GM23338 (cell line): Measurements from ENCODE around the gene GNAT2. TPM values are rescaled to one million over a fixed set of nuclear protein-coding genes. Genes with fewer than 3 reads are reported as not detected.

ENCODE experiments used
- ATAC-seq: fragments of 200-7000 bp; cut with Tn5 transposase; 3 replicates; pipeline ENCODE4 v1.9.1; 2020
- DNase-seq: peaks from one replicate; pipeline ENCODE4 v3.0.0-alpha.2; 2015; ENCODE audit warnings: low spot score
- H2AFZ ChIP-seq: fragments of 200-600 bp; sonication (generic); 2 replicates; pipeline ENCODE4 v1.8.0; 2016; ENCODE audit warnings: antibody characterized with exemption, mild to moderate bottlenecking, moderate library complexity
- H3F3A ChIP-seq: fragments of 200-600 bp; sonication (generic); replicated peaks from 2 replicates; pipeline ENCODE4 v1.8.0; 2017; ENCODE audit warnings: antibody characterized with exemption, mixed run types, low read depth
- H3K27ac ChIP-seq: fragments of 200-600 bp; sonication (generic); 2 replicates; pipeline ENCODE4 v1.6.1; 2016; ENCODE audit warnings: low read depth
- H3K27me3 ChIP-seq: fragments of 200-600 bp; sonication (generic); 2 replicates; pipeline ENCODE4 v1.8.0; 2016; ENCODE audit warnings: mild to moderate bottlenecking, mixed run types, moderate library complexity; ENCODE audit not compliant: insufficient read depth
- H3K36me3 ChIP-seq: fragments of 200-600 bp; sonication (generic); 2 replicates; pipeline ENCODE4 v1.8.0; 2016; ENCODE audit warnings: mild to moderate bottlenecking; ENCODE audit not compliant: insufficient read depth
- H3K4me1 ChIP-seq: fragments of 200-600 bp; sonication (generic); 2 replicates; pipeline ENCODE4 v1.8.0; 2016; ENCODE audit warnings: mild to moderate bottlenecking, moderate library complexity; ENCODE audit not compliant: insufficient read depth
- H3K4me2 ChIP-seq: fragments of 200-600 bp; sonication (generic); 2 replicates; pipeline ENCODE4 v1.7.1; 2017; ENCODE audit warnings: mixed run types
- H3K4me3 ChIP-seq: fragments of 200-600 bp; sonication (generic); 2 replicates; pipeline ENCODE4 v1.6.1; 2016; ENCODE audit warnings: mixed run types
- H3K79me2 ChIP-seq: fragments of 200-600 bp; sonication (generic); replicated peaks from 2 replicates; pipeline ENCODE4 v1.8.0; 2017; ENCODE audit warnings: mild to moderate bottlenecking; ENCODE audit not compliant: insufficient read depth
- H3K9me2 ChIP-seq: fragments of 200-600 bp; sonication (generic); 2 replicates; pipeline ENCODE4 v1.8.0; 2017; ENCODE audit not compliant: insufficient read depth
- H4K20me1 ChIP-seq: fragments of 200-600 bp; sonication (generic); replicated peaks from 2 replicates; pipeline ENCODE4 v1.8.0; 2017; ENCODE audit warnings: mild to moderate bottlenecking; ENCODE audit not compliant: insufficient read depth
- H3K27ac Mint-ChIP-seq: 2 replicates; pipeline ENCODE4 v1.8.0; 2020; ENCODE audit warnings: inconsistent platforms, mild to moderate bottlenecking, moderate library complexity, mixed read lengths
- H3K27me3 Mint-ChIP-seq: 3 replicates; pipeline ENCODE4 v1.8.0; 2022; ENCODE audit warnings: low read depth, mild to moderate bottlenecking, moderate library complexity, mixed read lengths, inconsistent platforms; ENCODE audit not compliant: insufficient read depth, poor library complexity
- H3K36me3 Mint-ChIP-seq: 3 replicates; pipeline ENCODE4 v1.8.0; 2021; ENCODE audit warnings: low read depth, mild to moderate bottlenecking, inconsistent platforms, moderate library complexity, mixed read lengths
- H3K4me1 Mint-ChIP-seq: 3 replicates; pipeline ENCODE4 v1.8.0; 2020; ENCODE audit warnings: mild to moderate bottlenecking, inconsistent platforms, mixed read lengths
- H3K4me3 Mint-ChIP-seq: 3 replicates; pipeline ENCODE4 v1.8.0; 2021; ENCODE audit warnings: moderate library complexity, mild to moderate bottlenecking, inconsistent platforms, mixed read lengths
- H3K9me3 Mint-ChIP-seq: 3 replicates; pipeline ENCODE4 v1.8.0; 2020; ENCODE audit warnings: moderate library complexity, mild to moderate bottlenecking, inconsistent platforms, mixed read lengths
- CREB1 ChIP-seq: fragments of 250-450 bp; sonication (Bioruptor Pico); IDR thresholded peaks from 2 replicates; pipeline ENCODE4 v1.5.0; 2020; ENCODE audit warnings: low read depth, mild to moderate bottlenecking, moderate library complexity
- ETS1 ChIP-seq: IDR thresholded peaks from 2 replicates; pipeline ENCODE4 v1.6.1; 2016; ENCODE audit warnings: antibody characterized with exemption
- EZH2 ChIP-seq: fragments of 200-600 bp; sonication (generic); IDR thresholded peaks from one replicate; pipeline ENCODE4 v1.8.0; 2017; ENCODE audit warnings: antibody characterized with exemption, mild to moderate bottlenecking, low read depth; ENCODE audit not compliant: unreplicated experiment
- EZH2phosphoT487 ChIP-seq: fragments of 200-600 bp; sonication (generic); IDR thresholded peaks from one replicate; pipeline ENCODE4 v1.8.1; 2018; ENCODE audit warnings: antibody characterized with exemption; ENCODE audit not compliant: unreplicated experiment
- JUNB ChIP-seq: IDR thresholded peaks from one replicate; pipeline ENCODE4 v1.6.1; 2016; ENCODE audit warnings: antibody characterized with exemption; ENCODE audit not compliant: unreplicated experiment
- NANOG ChIP-seq: IDR thresholded peaks from 2 replicates; pipeline ENCODE4 v1.6.1; 2016; ENCODE audit warnings: antibody characterized with exemption, borderline replicate concordance
- POLR2AphosphoS5 ChIP-seq: IDR thresholded peaks from 2 replicates; pipeline ENCODE4 v1.6.1; 2016; ENCODE audit warnings: antibody characterized with exemption, low read depth
- REST ChIP-seq: IDR thresholded peaks from one replicate; pipeline ENCODE4 v1.6.1; 2018; ENCODE audit warnings: antibody characterized with exemption; ENCODE audit not compliant: unreplicated experiment
- STAT1 ChIP-seq: IDR thresholded peaks from one replicate; pipeline ENCODE4 v1.6.1; 2016; ENCODE audit warnings: antibody characterized with exemption; ENCODE audit not compliant: unreplicated experiment
- ZNF114 ChIP-seq: fragments of 250-450 bp; sonication (Bioruptor Pico); IDR thresholded peaks from 2 replicates; pipeline ENCODE4 v1.5.0; 2020; ENCODE audit warnings: mild to moderate bottlenecking, moderate library complexity
- ZNF331 ChIP-seq: fragments of 250-450 bp; sonication (Bioruptor Pico); IDR thresholded peaks from 2 replicates; pipeline ENCODE4 v1.5.0; 2020; ENCODE audit warnings: low read depth, mild to moderate bottlenecking, moderate library complexity
- polyA plus RNA-seq: library from polyadenylated mRNA; unstranded; fragments of >200 nt; fragmentation: Nextera tagmentation; extraction: Ambion mirVana; gene quantifications from 2 replicates; pipeline ENCODE4 v1.2.1, GENCODE V29; 2016
- total RNA-seq: library from RNA; depleted of rRNA; stranded (reverse); fragments of >200 nt; shearing (Covaris generic); gene quantifications from 2 replicates; pipeline ENCODE4 v1.2.3, GENCODE V29; 2014
- TF ChIP-seq, protein P1 (sequence below): fragments of 250-450 bp; sonication (Bioruptor Pico); IDR thresholded peaks from 2 replicates; pipeline ENCODE4 v1.5.0; 2020; ENCODE audit warnings: mild to moderate bottlenecking, moderate library complexity
- TF ChIP-seq, protein P2 (sequence below), 2 experiments: fragments of 200-600 bp in 1 of 2; sonication (generic) in 1 of 2; conservative IDR thresholded peaks; 2 replicates each; pipeline versions ENCODE4 v1.5.1 to v1.6.1; 2016 to 2017; ENCODE audit warnings: antibody characterized with exemption in 2 of 2, low read depth in 2 of 2, mild to moderate bottlenecking in 2 of 2, moderate library complexity in 1 of 2

GNAT2 gene
- total and polyA plus RNA-seq, 2 experiments from 2014 or later, result 0.21 TPM; not detected in 1

GRCh38 chr1:109658533-109659042 is 39.2 kb upstream of the GNAT2 start:
- no peaks in the 10 kb centered on the region for H3K36me3 ChIP-seq
- DNase-seq (no peak), ATAC-seq (no peak)
- H3K4me2 ChIP-seq, result no peak overlapping the region
- no peak for TF ChIP-seq POLR2AphosphoS5
- TF ChIP-seq STAT1, result no peak
- TF ChIP-seq ZNF114, result no peak
- TF ChIP-seq ZNF331, result no peak
- no peak for TF ChIP-seq REST
- no peak for TF ChIP-seq EZH2
- no peak for TF ChIP-seq JUNB
- TF ChIP-seq, protein P1, sequence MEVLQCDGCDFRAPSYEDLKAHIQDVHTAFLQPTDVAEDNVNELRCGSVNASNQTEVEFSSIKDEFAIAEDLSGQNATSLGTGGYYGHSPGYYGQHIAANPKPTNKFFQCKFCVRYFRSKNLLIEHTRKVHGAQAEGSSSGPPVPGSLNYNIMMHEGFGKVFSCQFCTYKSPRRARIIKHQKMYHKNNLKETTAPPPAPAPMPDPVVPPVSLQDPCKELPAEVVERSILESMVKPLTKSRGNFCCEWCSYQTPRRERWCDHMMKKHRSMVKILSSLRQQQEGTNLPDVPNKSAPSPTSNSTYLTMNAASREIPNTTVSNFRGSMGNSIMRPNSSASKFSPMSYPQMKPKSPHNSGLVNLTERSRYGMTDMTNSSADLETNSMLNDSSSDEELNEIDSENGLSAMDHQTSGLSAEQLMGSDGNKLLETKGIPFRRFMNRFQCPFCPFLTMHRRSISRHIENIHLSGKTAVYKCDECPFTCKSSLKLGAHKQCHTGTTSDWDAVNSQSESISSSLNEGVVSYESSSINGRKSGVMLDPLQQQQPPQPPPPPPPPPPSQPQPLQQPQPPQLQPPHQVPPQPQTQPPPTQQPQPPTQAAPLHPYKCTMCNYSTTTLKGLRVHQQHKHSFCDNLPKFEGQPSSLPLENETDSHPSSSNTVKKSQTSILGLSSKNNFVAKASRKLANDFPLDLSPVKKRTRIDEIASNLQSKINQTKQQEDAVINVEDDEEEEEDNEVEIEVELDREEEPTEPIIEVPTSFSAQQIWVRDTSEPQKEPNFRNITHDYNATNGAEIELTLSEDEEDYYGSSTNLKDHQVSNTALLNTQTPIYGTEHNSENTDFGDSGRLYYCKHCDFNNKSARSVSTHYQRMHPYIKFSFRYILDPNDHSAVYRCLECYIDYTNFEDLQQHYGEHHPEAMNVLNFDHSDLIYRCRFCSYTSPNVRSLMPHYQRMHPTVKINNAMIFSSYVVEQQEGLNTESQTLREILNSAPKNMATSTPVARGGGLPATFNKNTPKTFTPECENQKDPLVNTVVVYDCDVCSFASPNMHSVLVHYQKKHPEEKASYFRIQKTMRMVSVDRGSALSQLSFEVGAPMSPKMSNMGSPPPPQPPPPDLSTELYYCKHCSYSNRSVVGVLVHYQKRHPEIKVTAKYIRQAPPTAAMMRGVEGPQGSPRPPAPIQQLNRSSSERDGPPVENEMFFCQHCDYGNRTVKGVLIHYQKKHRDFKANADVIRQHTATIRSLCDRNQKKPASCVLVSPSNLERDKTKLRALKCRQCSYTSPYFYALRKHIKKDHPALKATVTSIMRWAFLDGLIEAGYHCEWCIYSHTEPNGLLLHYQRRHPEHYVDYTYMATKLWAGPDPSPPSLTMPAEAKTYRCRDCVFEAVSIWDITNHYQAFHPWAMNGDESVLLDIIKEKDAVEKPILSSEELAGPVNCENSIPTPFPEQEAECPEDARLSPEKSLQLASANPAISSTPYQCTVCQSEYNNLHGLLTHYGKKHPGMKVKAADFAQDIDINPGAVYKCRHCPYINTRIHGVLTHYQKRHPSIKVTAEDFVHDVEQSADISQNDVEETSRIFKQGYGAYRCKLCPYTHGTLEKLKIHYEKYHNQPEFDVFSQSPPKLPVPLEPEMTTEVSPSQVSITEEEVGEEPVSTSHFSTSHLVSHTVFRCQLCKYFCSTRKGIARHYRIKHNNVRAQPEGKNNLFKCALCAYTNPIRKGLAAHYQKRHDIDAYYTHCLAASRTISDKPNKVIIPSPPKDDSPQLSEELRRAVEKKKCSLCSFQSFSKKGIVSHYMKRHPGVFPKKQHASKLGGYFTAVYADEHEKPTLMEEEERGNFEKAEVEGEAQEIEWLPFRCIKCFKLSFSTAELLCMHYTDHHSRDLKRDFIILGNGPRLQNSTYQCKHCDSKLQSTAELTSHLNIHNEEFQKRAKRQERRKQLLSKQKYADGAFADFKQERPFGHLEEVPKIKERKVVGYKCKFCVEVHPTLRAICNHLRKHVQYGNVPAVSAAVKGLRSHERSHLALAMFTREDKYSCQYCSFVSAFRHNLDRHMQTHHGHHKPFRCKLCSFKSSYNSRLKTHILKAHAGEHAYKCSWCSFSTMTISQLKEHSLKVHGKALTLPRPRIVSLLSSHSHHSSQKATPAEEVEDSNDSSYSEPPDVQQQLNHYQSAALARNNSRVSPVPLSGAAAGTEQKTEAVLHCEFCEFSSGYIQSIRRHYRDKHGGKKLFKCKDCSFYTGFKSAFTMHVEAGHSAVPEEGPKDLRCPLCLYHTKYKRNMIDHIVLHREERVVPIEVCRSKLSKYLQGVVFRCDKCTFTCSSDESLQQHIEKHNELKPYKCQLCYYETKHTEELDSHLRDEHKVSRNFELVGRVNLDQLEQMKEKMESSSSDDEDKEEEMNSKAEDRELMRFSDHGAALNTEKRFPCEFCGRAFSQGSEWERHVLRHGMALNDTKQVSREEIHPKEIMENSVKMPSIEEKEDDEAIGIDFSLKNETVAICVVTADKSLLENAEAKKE (CRISPR knock-in tag), result no peak
- TF ChIP-seq, protein P2, sequence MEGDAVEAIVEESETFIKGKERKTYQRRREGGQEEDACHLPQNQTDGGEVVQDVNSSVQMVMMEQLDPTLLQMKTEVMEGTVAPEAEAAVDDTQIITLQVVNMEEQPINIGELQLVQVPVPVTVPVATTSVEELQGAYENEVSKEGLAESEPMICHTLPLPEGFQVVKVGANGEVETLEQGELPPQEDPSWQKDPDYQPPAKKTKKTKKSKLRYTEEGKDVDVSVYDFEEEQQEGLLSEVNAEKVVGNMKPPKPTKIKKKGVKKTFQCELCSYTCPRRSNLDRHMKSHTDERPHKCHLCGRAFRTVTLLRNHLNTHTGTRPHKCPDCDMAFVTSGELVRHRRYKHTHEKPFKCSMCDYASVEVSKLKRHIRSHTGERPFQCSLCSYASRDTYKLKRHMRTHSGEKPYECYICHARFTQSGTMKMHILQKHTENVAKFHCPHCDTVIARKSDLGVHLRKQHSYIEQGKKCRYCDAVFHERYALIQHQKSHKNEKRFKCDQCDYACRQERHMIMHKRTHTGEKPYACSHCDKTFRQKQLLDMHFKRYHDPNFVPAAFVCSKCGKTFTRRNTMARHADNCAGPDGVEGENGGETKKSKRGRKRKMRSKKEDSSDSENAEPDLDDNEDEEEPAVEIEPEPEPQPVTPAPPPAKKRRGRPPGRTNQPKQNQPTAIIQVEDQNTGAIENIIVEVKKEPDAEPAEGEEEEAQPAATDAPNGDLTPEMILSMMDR (conservative IDR thresholded peaks at IDR 0.05; ENCODE audit: low read depth in 2 of 2), result no peak
- no peak for TF ChIP-seq NANOG
- TF ChIP-seq EZH2phosphoT487, result no peak
- TF ChIP-seq ETS1, result no peak
- TF ChIP-seq CREB1 (CRISPR knock-in tag), result no peak
- H3K9me2 ChIP-seq, result no peaks in the 10 kb centered on the region
- no peaks in the 10 kb centered on the region for H3K79me2 ChIP-seq
- H3K4me3 ChIP-seq, result no peak overlapping the region
- Mint-ChIP-seq H3K36me3 (no peaks in the 10 kb centered on the region), H3K9me3 (no peaks in the 10 kb centered on the region), H3K4me1 (peaks cover 11% of the 10 kb centered on the region), H3K27ac (no peak overlapping the region; the same call in 1 of the 2 replicates), H3K27me3 (peaks cover 11% of the 10 kb centered on the region), H3K4me3 (no peak overlapping the region)
- H3K27me3 ChIP-seq, result peaks cover 12% of the 10 kb centered on the region
- H4K20me1 ChIP-seq, result no peaks in the 10 kb centered on the region; the same call in 1 of the 2 replicates
- H3F3A ChIP-seq, result peaks cover 6% of the 10 kb centered on the region
- no peak overlapping the region for H3K27ac ChIP-seq
- H2AFZ ChIP-seq, result no peak overlapping the region
- peaks cover 10% of the 10 kb centered on the region; the same call in 1 of the 2 replicates for H3K4me1 ChIP-seq
